Liver (tissue), 9 donors: ENCODE measurements around the gene KATNAL2. TPM values are rescaled to one million over a fixed set of nuclear protein-coding genes. Genes with fewer than 3 reads are reported as not detected.

Experiments used
- DNase-seq: peaks from one replicate; pipeline ENCODE4 v3.0.0-alpha.2; 2017; ENCODE audit warnings: low spot score
- H3K27ac ChIP-seq, 2 donors: one replicate each; pipeline ENCODE4 v1.7.0; 2013; ENCODE audit warnings: inconsistent platforms in 2 of 2, low read length in 2 of 2, control low read depth in 1 of 2, low read depth in 1 of 2, mild to moderate bottlenecking in 1 of 2
- H3K27me3 ChIP-seq, 4 donors: one replicate each; pipeline versions ENCODE4 v1.6.1 to v1.7.0; 2013; ENCODE audit warnings: low read length in 3 of 4, inconsistent platforms in 1 of 4, mild to moderate bottlenecking in 1 of 4, moderate library complexity in 1 of 4; ENCODE audit not compliant: control insufficient read depth in 4 of 4, insufficient read depth in 4 of 4
- H3K36me3 ChIP-seq, 4 donors: one replicate each; pipeline versions ENCODE4 v1.6.1 to v1.7.0; 2013; ENCODE audit warnings: low read length in 3 of 4, mild to moderate bottlenecking in 3 of 4, low read depth in 1 of 4, moderate library complexity in 1 of 4; ENCODE audit not compliant: control insufficient read depth in 4 of 4, insufficient read depth in 3 of 4
- H3K4me1 ChIP-seq, 4 donors: one replicate each; pipeline versions ENCODE4 v1.6.1 to v1.7.0; 2013; ENCODE audit warnings: low read length in 3 of 4, mild to moderate bottlenecking in 3 of 4, moderate library complexity in 1 of 4; ENCODE audit not compliant: control insufficient read depth in 4 of 4, insufficient read depth in 4 of 4
- H3K4me3 ChIP-seq, 3 donors: one replicate each; pipeline versions ENCODE4 v1.6.1 to v1.7.0; 2013; ENCODE audit warnings: low read length in 3 of 3, control low read depth in 1 of 3, low read depth in 1 of 3, mild to moderate bottlenecking in 1 of 3
- H3K9ac ChIP-seq, 2 donors: one replicate each; pipeline ENCODE4 v1.7.0; 2013; ENCODE audit warnings: low read length in 2 of 2, mild to moderate bottlenecking in 2 of 2, moderate library complexity in 2 of 2, control low read depth in 1 of 2, low read depth in 1 of 2
- H3K9me3 ChIP-seq, 4 donors: one replicate each; pipeline versions ENCODE4 v1.6.1 to v1.7.0; 2013; ENCODE audit warnings: low read length in 3 of 4; ENCODE audit not compliant: control insufficient read depth in 4 of 4
- EGR1 ChIP-seq, 2 donors: IDR thresholded peaks; 2 replicates each; pipeline ENCODE4 v1.6.1; 2016 to 2018; ENCODE audit warnings: antibody characterized with exemption in 2 of 2, low read depth in 2 of 2
- FOXA1 ChIP-seq: IDR thresholded peaks from 2 replicates; pipeline ENCODE4 v1.6.1; 2016; ENCODE audit warnings: antibody characterized with exemption
- FOXA2 ChIP-seq: IDR thresholded peaks from 2 replicates; pipeline ENCODE4 v1.6.1; 2016; ENCODE audit warnings: antibody characterized with exemption
- HNF4A ChIP-seq, 2 donors: conservative IDR thresholded peaks; 2 replicates each; pipeline ENCODE4 v1.6.1; 2016; ENCODE audit warnings: antibody characterized with exemption in 2 of 2, mild to moderate bottlenecking in 2 of 2
- HNF4G ChIP-seq: IDR thresholded peaks from 2 replicates; pipeline ENCODE4 v1.6.1; 2016; ENCODE audit warnings: antibody characterized with exemption
- JUND ChIP-seq, 2 donors: IDR thresholded peaks; 2 replicates each; pipeline ENCODE4 v1.6.1; 2016; ENCODE audit warnings: antibody characterized with exemption in 2 of 2
- NR2F2 ChIP-seq: IDR thresholded peaks from 2 replicates; pipeline ENCODE4 v1.6.1; 2016; ENCODE audit warnings: antibody characterized with exemption
- RXRA ChIP-seq, 2 donors: IDR thresholded peaks; 2 replicates each; pipeline ENCODE4 v1.6.1; 2017 to 2018; ENCODE audit warnings: antibody characterized with exemption in 2 of 2, mild to moderate bottlenecking in 1 of 2
- SP1 ChIP-seq: IDR thresholded peaks from 2 replicates; pipeline ENCODE4 v1.6.1; 2018; ENCODE audit warnings: antibody characterized with exemption, mild to moderate bottlenecking
- TAF1 ChIP-seq: conservative IDR thresholded peaks from 2 replicates; pipeline ENCODE4 v1.6.1; 2016; ENCODE audit warnings: antibody characterized with exemption, mild to moderate bottlenecking
- YY1 ChIP-seq: IDR thresholded peaks from 2 replicates; pipeline ENCODE4 v1.6.1; 2016; ENCODE audit warnings: antibody characterized with exemption, mild to moderate bottlenecking
- WGBS: extraction: QIAGEN DNeasy Blood & Tissue Kit; methylation state at CpG from one replicate; pipeline ENCODE4 v1.1.7; 2013; 5-methylcytosine and 5-hydroxymethylcytosine counted together
- polyA plus RNA-seq, 2 donors: library from polyadenylated mRNA; stranded (reverse) in 1 of 2; unstranded in 1 of 2; fragments of 200-250 nt in 1 of 2; fragments of >200 nt in 1 of 2; fragmentation: Nextera tagmentation in 1 of 2; extraction: Ambion mirVana in 1 of 2; gene quantifications; one replicate each; pipeline versions ENCODE4 v1.2.1 to v1.2.3, GENCODE V29; 2013 to 2015
- total RNA-seq, 2 donors: library from RNA; depleted of rRNA; stranded (reverse); fragments of >200 nt; gene quantifications; one replicate each; pipeline ENCODE4 v1.2.3, GENCODE V29; 2014
- TF ChIP-seq, protein P1 (sequence below): IDR thresholded peaks from 2 replicates; pipeline ENCODE4 v1.6.1; 2016; ENCODE audit warnings: antibody characterized with exemption
- TF ChIP-seq, protein P2 (sequence below): IDR thresholded peaks from 2 replicates; pipeline ENCODE4 v1.6.1; 2016; ENCODE audit warnings: antibody characterized with exemption
- TF ChIP-seq, protein P3 (sequence below): IDR thresholded peaks from 2 replicates; pipeline ENCODE4 v1.6.1; 2016; ENCODE audit warnings: antibody characterized with exemption
- TF ChIP-seq, protein P4 (sequence below): fragments of 150-350 bp; IDR thresholded peaks from 2 replicates; pipeline ENCODE4 v1.5.1; 2017; ENCODE audit warnings: improper control_type of control experiment, low read depth, low read length; ENCODE audit not compliant: missing input control
- TF ChIP-seq, protein P5 (sequence below): IDR thresholded peaks from 2 replicates; pipeline ENCODE4 v1.6.1; 2016; ENCODE audit warnings: antibody characterized with exemption, mild to moderate bottlenecking
- donor health status: healthy.
- donor health status: healthy.
- donor health status: healthy.
- donor health status: healthy.
- donor health status: healthy.

KATNAL2 gene
- total and polyA plus RNA-seq, 4 donors, result 0.42 to 4.8 (median 1.5) TPM

DNA sequence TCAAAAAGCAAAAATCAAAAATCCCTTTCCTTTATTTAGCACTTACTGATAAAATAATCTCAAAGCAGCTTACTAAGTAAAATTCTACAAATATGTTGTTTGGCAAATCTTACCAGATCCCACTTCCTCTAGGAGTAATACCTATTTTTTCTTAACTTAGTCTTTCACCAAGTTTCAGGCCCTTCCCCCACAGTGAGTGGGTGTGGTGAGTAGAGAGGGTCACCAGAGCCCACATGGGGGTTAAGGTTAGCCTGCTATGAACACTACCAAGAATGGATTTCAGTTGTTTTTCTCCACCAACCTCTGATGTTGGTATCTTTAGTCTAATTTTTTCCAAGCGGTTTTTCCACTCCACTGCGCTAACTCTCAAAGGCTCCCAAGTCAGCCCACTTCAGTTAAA, 23.3 kb upstream of the KATNAL2 start:
- no peaks in the 10 kb centered on the region for H3K9me3 ChIP-seq
- no peak for TF ChIP-seq RXRA (IDR thresholded peaks at IDR 0.05)
- TF ChIP-seq, protein P1, sequence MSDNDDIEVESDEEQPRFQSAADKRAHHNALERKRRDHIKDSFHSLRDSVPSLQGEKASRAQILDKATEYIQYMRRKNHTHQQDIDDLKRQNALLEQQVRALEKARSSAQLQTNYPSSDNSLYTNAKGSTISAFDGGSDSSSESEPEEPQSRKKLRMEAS, result no peak
- TF ChIP-seq TAF1, result no peak
- no peak for TF ChIP-seq HNF4A (conservative IDR thresholded peaks at IDR 0.05)
- no peak for TF ChIP-seq SP1
- no peak for TF ChIP-seq YY1
- TF ChIP-seq, protein P2, sequence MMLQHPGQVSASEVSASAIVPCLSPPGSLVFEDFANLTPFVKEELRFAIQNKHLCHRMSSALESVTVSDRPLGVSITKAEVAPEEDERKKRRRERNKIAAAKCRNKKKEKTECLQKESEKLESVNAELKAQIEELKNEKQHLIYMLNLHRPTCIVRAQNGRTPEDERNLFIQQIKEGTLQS, result no peak
- TF ChIP-seq, protein P3, sequence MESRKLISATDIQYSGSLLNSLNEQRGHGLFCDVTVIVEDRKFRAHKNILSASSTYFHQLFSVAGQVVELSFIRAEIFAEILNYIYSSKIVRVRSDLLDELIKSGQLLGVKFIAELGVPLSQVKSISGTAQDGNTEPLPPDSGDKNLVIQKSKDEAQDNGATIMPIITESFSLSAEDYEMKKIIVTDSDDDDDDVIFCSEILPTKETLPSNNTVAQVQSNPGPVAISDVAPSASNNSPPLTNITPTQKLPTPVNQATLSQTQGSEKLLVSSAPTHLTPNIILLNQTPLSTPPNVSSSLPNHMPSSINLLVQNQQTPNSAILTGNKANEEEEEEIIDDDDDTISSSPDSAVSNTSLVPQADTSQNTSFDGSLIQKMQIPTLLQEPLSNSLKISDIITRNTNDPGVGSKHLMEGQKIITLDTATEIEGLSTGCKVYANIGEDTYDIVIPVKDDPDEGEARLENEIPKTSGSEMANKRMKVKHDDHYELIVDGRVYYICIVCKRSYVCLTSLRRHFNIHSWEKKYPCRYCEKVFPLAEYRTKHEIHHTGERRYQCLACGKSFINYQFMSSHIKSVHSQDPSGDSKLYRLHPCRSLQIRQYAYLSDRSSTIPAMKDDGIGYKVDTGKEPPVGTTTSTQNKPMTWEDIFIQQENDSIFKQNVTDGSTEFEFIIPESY, result no peak
- no peak for TF ChIP-seq JUND (IDR thresholded peaks at IDR 0.05)
- TF ChIP-seq, protein P4, sequence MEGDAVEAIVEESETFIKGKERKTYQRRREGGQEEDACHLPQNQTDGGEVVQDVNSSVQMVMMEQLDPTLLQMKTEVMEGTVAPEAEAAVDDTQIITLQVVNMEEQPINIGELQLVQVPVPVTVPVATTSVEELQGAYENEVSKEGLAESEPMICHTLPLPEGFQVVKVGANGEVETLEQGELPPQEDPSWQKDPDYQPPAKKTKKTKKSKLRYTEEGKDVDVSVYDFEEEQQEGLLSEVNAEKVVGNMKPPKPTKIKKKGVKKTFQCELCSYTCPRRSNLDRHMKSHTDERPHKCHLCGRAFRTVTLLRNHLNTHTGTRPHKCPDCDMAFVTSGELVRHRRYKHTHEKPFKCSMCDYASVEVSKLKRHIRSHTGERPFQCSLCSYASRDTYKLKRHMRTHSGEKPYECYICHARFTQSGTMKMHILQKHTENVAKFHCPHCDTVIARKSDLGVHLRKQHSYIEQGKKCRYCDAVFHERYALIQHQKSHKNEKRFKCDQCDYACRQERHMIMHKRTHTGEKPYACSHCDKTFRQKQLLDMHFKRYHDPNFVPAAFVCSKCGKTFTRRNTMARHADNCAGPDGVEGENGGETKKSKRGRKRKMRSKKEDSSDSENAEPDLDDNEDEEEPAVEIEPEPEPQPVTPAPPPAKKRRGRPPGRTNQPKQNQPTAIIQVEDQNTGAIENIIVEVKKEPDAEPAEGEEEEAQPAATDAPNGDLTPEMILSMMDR, result no peak
- no peak for TF ChIP-seq NR2F2
- TF ChIP-seq HNF4G, result no peak
- TF ChIP-seq, protein P5, sequence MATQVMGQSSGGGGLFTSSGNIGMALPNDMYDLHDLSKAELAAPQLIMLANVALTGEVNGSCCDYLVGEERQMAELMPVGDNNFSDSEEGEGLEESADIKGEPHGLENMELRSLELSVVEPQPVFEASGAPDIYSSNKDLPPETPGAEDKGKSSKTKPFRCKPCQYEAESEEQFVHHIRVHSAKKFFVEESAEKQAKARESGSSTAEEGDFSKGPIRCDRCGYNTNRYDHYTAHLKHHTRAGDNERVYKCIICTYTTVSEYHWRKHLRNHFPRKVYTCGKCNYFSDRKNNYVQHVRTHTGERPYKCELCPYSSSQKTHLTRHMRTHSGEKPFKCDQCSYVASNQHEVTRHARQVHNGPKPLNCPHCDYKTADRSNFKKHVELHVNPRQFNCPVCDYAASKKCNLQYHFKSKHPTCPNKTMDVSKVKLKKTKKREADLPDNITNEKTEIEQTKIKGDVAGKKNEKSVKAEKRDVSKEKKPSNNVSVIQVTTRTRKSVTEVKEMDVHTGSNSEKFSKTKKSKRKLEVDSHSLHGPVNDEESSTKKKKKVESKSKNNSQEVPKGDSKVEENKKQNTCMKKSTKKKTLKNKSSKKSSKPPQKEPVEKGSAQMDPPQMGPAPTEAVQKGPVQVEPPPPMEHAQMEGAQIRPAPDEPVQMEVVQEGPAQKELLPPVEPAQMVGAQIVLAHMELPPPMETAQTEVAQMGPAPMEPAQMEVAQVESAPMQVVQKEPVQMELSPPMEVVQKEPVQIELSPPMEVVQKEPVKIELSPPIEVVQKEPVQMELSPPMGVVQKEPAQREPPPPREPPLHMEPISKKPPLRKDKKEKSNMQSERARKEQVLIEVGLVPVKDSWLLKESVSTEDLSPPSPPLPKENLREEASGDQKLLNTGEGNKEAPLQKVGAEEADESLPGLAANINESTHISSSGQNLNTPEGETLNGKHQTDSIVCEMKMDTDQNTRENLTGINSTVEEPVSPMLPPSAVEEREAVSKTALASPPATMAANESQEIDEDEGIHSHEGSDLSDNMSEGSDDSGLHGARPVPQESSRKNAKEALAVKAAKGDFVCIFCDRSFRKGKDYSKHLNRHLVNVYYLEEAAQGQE, result no peak
- no peak for TF ChIP-seq FOXA1
- TF ChIP-seq EGR1 (IDR thresholded peaks at IDR 0.05; ENCODE audit: low read depth in 2 of 2), result no peak
- no peak for TF ChIP-seq FOXA2
- H3K27ac ChIP-seq, result no peak overlapping the region
- peaks cover 0 to 5% (median 0%) of the 10 kb centered on the region in 4 donors for H3K4me1 ChIP-seq
- H3K27me3 ChIP-seq, result no peaks in the 10 kb centered on the region
- H3K9ac ChIP-seq, result no peak overlapping the region
- no peak overlapping the region for H3K4me3 ChIP-seq
- WGBS, result over 99% methylated on average over 2 of the region's 2 CpGs
- peaks cover 0 to 13% (median 5%) of the 10 kb centered on the region in 4 donors for H3K36me3 ChIP-seq
- DNase-seq, result no peak
